HL-60 (cell line): ENCODE results near the gene MTHFD2.
A peak's percentile ranks its signal among the peaks of the same experiment; 100 is the strongest.

Experiments used
- DNase-seq, 2 experiments: peaks; one replicate each; pipeline ENCODE4 v3.0.0-alpha.2; 2010 to 2020; ENCODE audit warnings: low read depth in 1 of 2, low spot score in 1 of 2
- H3K27ac ChIP-seq: fragments of 250-450 bp; sonication (Bioruptor Pico); replicated peaks from 2 replicates; pipeline ENCODE4 v1.5.1; 2020; ENCODE audit warnings: mild to moderate bottlenecking, moderate library complexity
- H3K27me3 ChIP-seq: fragments of 250-450 bp; sonication (Bioruptor Pico); 2 replicates; pipeline ENCODE4 v1.5.1; 2021; ENCODE audit warnings: mild to moderate bottlenecking, moderate library complexity; ENCODE audit not compliant: insufficient read depth, poor library complexity, severe bottlenecking
- H3K4me3 ChIP-seq: replicated peaks from 2 replicates; pipeline ENCODE4 v1.5.1; 2011; ENCODE audit warnings: mild to moderate bottlenecking, control low read depth, low read length; ENCODE audit not compliant: insufficient read depth
- GABPA ChIP-seq: IDR thresholded peaks from 2 replicates; pipeline ENCODE4 v1.6.1; 2012; ENCODE audit warnings: low read depth
- POLR2AphosphoS5 ChIP-seq: IDR thresholded peaks from 2 replicates; pipeline ENCODE4 v1.6.1; 2012; ENCODE audit warnings: low read depth
- SPI1 ChIP-seq: IDR thresholded peaks from 2 replicates; pipeline ENCODE4 v1.6.1; 2012; ENCODE audit warnings: low read depth, mild to moderate bottlenecking, borderline replicate concordance
- TF ChIP-seq, protein P1 (sequence below): IDR thresholded peaks from one replicate; pipeline ENCODE4 v1.5.1; 2011; ENCODE audit warnings: low read length, control low read depth, inconsistent platforms; ENCODE audit not compliant: insufficient read depth
- TF ChIP-seq, protein P2 (sequence below): IDR thresholded peaks from 2 replicates; pipeline ENCODE4 v1.6.1; 2012; ENCODE audit warnings: low read depth; ENCODE audit not compliant: insufficient replicate concordance

The MTHFD2 gene

DNA sequence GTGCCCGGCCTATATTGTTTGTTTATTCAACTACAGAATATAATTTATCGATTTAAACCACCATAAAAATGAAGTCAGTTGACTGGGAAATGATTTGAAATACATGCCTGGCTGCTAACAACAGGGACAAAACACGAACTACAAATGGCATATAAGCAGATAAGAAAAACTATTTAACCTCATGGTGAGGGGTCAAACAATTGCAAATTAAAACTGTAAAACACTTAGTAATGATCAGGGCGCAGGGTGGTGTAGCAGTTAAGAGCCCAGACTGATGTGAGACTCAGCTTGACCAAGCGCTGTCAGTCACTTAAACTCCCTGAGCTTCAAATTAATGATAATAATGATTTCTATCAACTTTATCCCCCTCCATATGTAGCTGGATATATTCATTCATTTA lies 6.7 kb downstream of the MTHFD2 start:
- peak overlapping the region; percentile 29; the same call in 1 of the 2 replicates for H3K27ac ChIP-seq
- no peaks in the 10 kb centered on the region for H3K27me3 ChIP-seq
- H3K4me3 ChIP-seq, result no peak overlapping the region
- TF ChIP-seq SPI1 (no peak), GABPA (no peak), POLR2AphosphoS5 (no peak)
- TF ChIP-seq, protein P1, sequence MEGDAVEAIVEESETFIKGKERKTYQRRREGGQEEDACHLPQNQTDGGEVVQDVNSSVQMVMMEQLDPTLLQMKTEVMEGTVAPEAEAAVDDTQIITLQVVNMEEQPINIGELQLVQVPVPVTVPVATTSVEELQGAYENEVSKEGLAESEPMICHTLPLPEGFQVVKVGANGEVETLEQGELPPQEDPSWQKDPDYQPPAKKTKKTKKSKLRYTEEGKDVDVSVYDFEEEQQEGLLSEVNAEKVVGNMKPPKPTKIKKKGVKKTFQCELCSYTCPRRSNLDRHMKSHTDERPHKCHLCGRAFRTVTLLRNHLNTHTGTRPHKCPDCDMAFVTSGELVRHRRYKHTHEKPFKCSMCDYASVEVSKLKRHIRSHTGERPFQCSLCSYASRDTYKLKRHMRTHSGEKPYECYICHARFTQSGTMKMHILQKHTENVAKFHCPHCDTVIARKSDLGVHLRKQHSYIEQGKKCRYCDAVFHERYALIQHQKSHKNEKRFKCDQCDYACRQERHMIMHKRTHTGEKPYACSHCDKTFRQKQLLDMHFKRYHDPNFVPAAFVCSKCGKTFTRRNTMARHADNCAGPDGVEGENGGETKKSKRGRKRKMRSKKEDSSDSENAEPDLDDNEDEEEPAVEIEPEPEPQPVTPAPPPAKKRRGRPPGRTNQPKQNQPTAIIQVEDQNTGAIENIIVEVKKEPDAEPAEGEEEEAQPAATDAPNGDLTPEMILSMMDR, result no peak
- TF ChIP-seq, protein P2, sequence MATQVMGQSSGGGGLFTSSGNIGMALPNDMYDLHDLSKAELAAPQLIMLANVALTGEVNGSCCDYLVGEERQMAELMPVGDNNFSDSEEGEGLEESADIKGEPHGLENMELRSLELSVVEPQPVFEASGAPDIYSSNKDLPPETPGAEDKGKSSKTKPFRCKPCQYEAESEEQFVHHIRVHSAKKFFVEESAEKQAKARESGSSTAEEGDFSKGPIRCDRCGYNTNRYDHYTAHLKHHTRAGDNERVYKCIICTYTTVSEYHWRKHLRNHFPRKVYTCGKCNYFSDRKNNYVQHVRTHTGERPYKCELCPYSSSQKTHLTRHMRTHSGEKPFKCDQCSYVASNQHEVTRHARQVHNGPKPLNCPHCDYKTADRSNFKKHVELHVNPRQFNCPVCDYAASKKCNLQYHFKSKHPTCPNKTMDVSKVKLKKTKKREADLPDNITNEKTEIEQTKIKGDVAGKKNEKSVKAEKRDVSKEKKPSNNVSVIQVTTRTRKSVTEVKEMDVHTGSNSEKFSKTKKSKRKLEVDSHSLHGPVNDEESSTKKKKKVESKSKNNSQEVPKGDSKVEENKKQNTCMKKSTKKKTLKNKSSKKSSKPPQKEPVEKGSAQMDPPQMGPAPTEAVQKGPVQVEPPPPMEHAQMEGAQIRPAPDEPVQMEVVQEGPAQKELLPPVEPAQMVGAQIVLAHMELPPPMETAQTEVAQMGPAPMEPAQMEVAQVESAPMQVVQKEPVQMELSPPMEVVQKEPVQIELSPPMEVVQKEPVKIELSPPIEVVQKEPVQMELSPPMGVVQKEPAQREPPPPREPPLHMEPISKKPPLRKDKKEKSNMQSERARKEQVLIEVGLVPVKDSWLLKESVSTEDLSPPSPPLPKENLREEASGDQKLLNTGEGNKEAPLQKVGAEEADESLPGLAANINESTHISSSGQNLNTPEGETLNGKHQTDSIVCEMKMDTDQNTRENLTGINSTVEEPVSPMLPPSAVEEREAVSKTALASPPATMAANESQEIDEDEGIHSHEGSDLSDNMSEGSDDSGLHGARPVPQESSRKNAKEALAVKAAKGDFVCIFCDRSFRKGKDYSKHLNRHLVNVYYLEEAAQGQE, result no peak
- DNase-seq, result no peak

DNA sequence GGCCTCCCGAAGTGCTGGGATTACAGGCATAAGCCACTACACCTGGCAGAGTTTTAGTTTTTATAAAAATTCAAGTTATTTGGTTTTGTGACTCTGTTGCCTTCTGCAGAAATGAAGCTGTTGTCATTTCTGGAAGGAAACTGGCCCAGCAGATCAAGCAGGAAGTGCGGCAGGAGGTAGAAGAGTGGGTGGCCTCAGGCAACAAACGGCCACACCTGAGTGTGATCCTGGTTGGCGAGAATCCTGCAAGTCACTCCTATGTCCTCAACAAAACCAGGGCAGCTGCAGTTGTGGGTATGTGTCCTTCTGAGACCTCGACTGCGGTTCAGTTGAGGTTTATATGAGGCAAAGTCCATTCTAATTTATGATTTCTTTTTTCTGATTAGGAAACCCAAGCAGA lies 7.2 kb downstream of the MTHFD2 start:
- H3K4me3 ChIP-seq, result no peak overlapping the region
- peak in 1 of 2 experiments; percentile 41 for DNase-seq

DNA sequence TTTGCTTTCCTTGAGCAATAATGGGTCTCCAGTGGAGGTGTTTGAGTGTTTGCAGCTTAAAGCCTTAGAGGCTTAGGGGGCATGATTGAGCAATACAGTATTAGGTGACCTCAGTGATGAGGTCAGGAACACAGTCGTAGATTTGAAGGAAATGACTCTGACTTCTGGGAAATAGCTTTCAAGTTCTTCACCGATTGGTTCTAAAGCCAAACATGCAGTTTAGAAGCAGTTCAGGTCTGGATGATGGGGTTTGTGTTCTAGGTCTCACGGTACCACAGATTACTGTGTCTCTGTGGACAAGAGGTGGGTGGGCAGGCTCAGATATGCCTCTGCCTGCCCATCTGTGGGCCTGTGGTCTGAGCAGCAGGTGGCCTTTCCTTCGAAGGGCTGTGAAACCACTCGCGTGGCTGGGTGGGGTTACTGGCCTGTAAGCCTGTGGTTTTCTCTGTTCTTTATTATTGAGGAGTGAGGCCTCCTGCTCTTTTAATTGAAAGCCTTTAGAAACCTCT lies 7.8 kb downstream of the MTHFD2 start:
- H3K4me3 ChIP-seq, result no peak overlapping the region
- TF ChIP-seq, protein P2, result no peak
- TF ChIP-seq SPI1 (no peak), GABPA (no peak), POLR2AphosphoS5 (no peak)
- TF ChIP-seq, protein P1, result no peak
- no peaks in the 10 kb centered on the region for H3K27me3 ChIP-seq
- H3K27ac ChIP-seq, result peak overlapping the region; percentile 29; the same call in 1 of the 2 replicates
- DNase-seq, result no peak

More for the DNA sequence above, 7.2 kb downstream of the MTHFD2 start:
- no peaks in the 10 kb centered on the region for H3K27me3 ChIP-seq
- no peak for TF ChIP-seq POLR2AphosphoS5
- TF ChIP-seq SPI1, result peak; percentile 12; the same call in 1 of the 2 replicates
- TF ChIP-seq GABPA, result no peak
- TF ChIP-seq, protein P1, result no peak
- TF ChIP-seq, protein P2, result no peak
- peak overlapping the region; percentile 29; the same call in 1 of the 2 replicates for H3K27ac ChIP-seq
